ENCODE data around the gene SFTPD. TPM values are rescaled to one million over a fixed set of nuclear protein-coding genes. Genes with fewer than 3 reads are reported as not detected.

SFTPD gene
- total RNA-seq, 1 donor from 2014 or later = 0.79 TPM

DNA sequence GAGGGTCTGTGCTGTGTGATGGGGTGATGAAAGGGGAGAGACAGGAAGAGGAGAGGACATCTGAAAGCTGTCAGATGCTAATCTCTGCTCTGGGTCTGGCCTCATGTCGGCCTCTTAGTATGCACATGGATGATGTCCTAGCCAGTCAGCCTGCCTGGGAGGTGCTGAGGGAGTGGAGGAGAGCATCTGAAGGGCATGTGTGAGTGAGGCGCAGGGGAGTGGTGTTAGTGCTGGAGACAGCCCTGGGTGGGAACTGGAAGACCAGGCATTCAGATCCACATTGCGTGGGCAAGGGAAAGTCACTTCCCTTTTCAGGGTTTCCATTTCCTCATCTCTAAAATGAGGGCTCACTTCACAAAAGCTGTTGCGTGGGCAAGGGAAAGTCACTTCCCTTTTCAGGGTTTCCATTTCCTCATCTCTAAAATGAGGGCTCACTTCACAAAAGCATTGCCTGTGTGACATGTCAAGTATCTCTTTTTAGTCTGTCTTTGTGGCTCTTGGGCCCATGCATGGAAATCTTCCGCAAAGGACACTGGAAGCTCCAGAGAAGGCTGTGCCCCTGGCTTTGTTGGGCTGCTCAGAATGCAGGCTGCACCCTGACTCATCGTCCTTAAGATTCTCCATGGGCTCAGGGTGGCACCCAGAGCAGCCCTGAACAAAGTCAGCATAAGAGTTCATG, 10.0 kb downstream of the SFTPD start:
- TF ChIP-seq, protein P1, sequence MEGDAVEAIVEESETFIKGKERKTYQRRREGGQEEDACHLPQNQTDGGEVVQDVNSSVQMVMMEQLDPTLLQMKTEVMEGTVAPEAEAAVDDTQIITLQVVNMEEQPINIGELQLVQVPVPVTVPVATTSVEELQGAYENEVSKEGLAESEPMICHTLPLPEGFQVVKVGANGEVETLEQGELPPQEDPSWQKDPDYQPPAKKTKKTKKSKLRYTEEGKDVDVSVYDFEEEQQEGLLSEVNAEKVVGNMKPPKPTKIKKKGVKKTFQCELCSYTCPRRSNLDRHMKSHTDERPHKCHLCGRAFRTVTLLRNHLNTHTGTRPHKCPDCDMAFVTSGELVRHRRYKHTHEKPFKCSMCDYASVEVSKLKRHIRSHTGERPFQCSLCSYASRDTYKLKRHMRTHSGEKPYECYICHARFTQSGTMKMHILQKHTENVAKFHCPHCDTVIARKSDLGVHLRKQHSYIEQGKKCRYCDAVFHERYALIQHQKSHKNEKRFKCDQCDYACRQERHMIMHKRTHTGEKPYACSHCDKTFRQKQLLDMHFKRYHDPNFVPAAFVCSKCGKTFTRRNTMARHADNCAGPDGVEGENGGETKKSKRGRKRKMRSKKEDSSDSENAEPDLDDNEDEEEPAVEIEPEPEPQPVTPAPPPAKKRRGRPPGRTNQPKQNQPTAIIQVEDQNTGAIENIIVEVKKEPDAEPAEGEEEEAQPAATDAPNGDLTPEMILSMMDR (IDR thresholded peaks at IDR 0.05; ENCODE audit: insufficient read depth, low read length, severe bottlenecking) = no peak
- FAIRE-seq = no peak
- Histone ChIP-seq H3K4me3 (ENCODE audit: low read depth, low read length) (no peak overlapping the region), H3K36me3 (ENCODE audit: control insufficient read depth, insufficient read depth, low read length) (no peaks in the 10 kb centered on the region), H3K27me3 (ENCODE audit: control insufficient read depth, insufficient read depth, low read length) (peaks cover 8% of the 10 kb centered on the region)
- DNase-seq (ENCODE audit: low read depth) = no peak

DNA sequence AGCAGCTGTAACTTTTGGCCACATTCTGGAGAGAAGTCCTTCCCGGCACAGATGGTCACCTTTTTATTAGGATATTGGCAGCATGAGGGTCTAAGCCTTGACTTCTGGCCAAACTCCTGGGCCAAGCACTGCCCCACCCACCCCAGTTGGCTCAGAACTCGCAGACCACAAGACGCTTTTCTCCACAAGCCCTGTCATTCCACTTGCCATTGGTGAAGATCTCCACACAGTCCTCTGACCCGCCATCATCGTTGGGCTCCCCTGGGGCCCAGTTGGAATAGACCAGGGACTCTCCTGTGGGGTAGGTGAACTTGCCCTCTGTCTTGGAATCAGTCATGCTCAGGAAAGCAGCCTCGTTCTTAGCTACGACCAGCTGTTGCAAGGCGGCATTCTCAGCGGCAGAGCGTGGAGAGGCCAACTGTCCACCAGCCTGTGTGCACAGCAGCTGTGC, 11.2 kb downstream of the SFTPD start:
- TF ChIP-seq, protein P1 (IDR thresholded peaks at IDR 0.05; ENCODE audit: insufficient read depth, low read length, severe bottlenecking) = no peak
- DNase-seq (ENCODE audit: low read depth) (no peak), FAIRE-seq (no peak)
- Histone ChIP-seq H3K36me3 (ENCODE audit: control insufficient read depth, insufficient read depth, low read length) (no peaks in the 10 kb centered on the region), H3K27me3 (ENCODE audit: control insufficient read depth, insufficient read depth, low read length) (peaks cover 6% of the 10 kb centered on the region), H3K4me3 (ENCODE audit: low read depth, low read length) (no peak overlapping the region)

DNA sequence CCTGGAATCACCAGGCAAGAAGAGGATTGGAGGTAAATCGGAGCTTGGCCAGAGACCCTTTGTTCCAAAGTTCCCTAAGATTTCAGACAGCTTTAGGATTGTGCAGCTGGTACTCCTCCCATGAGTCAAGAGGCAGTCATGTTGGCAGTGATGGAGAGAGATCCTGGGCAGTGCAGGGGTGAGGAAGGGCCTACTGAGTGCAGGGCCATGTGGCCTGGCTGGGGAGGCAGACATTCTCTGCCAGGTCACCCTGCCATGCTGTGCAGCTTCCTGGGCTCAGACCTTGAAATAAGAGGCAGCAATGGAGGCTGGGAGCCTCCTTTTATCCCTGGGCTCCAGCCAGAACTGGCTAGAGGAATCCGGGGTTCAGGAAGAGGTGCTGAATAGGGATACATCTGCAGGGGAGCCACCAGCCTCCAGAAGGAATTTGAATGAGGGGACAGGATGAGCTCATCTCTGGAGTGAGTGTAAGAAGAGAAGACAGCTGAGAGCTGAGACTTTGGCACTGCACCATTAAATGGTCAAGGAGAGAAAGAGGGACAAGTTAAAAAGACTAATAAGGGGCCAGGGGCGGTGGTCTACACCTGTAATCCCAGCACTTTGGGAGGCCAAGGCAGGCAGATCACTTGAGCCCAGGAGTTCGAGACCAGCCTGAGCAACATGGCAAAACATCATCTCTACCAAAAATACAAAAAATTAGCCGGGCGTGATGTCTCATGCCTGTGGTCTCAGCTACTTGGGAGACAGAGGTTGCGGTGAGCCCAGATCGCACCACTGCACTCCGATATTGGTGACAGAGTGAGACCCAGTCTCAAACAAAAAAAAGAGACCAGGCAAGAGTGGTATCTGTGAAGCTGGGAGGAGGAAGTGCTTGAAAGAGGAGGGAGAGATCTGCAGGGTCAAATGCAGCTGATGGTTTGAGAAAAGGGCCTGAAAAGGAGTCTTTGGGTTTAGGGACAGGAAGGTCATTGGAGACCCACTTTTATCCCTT, 12.0 kb downstream of the SFTPD start:
- peaks cover 6% of the 10 kb centered on the region for H3K27me3 ChIP-seq (ENCODE audit: control insufficient read depth, insufficient read depth, low read length)
- no peaks in the 10 kb centered on the region for H3K36me3 ChIP-seq (ENCODE audit: control insufficient read depth, insufficient read depth, low read length)
- DNase-seq (ENCODE audit: low read depth) (no peak), FAIRE-seq (no peak)
- TF ChIP-seq, protein P1 (IDR thresholded peaks at IDR 0.05; ENCODE audit: insufficient read depth, low read length, severe bottlenecking) = no peak
- no peak overlapping the region for H3K4me3 ChIP-seq (ENCODE audit: low read depth, low read length)

DNA sequence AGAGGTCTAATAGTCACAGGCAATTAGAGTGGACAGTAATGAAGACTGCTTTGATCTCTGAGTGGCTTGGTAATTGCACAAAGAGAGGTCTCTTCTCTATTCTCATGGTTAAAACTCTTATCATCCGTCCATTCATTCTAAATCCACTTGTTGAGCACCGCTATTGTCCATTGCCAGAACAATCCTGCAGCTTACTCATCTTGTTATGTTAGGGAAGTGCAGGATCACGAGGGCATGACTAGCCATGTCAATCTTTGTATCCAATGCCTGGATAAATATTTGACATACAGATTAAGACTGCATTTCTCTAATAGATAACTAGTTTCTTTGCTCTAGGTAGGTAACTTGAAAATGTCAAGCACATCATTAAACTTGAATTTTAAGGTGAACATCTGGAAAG, 14.9 kb downstream of the SFTPD start:
- FAIRE-seq (no peak), DNase-seq (ENCODE audit: low read depth) (peak; percentile 80)
- TF ChIP-seq, protein P1 (IDR thresholded peaks at IDR 0.05; ENCODE audit: insufficient read depth, low read length, severe bottlenecking) = no peak
- H3K4me3 ChIP-seq (ENCODE audit: low read depth, low read length) = no peak overlapping the region
- peaks cover 13% of the 10 kb centered on the region for H3K27me3 ChIP-seq (ENCODE audit: control insufficient read depth, insufficient read depth, low read length)
- H3K36me3 ChIP-seq (ENCODE audit: control insufficient read depth, insufficient read depth, low read length) = no peaks in the 10 kb centered on the region

DNA sequence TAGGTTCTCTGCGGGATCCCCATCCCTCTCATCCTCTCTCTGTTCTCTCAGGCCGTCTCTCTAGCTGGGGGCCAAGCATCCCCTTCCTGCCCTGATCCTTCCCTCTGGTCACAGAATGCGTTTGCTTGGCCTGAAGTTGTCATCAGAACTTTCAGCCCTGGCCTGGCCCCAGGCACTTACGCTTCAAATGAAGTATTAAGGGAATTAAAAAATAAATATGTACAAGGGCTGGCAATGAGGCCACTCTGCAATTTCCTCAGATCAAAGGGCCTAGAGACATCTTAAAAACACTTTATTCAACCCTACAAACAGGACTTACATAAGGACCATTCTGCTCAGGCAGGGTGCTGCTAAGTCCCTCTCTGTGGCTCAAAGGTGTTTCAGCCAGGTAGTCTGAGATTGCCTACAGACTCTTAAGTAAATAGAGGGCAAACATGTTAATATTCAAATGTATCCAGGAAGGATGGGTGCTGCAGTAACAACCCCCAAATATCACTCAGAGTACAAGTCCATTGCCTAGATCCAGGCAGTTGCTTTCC, 16.0 kb downstream of the SFTPD start:
- DNase-seq (ENCODE audit: low read depth) (no peak), FAIRE-seq (no peak)
- no peak overlapping the region for H3K4me3 ChIP-seq (ENCODE audit: low read depth, low read length)
- TF ChIP-seq, protein P1 (IDR thresholded peaks at IDR 0.05; ENCODE audit: insufficient read depth, low read length, severe bottlenecking) = no peak
- H3K27me3 ChIP-seq (ENCODE audit: control insufficient read depth, insufficient read depth, low read length) = peaks cover 13% of the 10 kb centered on the region
- no peaks in the 10 kb centered on the region for H3K36me3 ChIP-seq (ENCODE audit: control insufficient read depth, insufficient read depth, low read length)
